Smooth muscle cell (in vitro differentiated cells): ENCODE measurements around the gene FTCDNL1. TPM values are rescaled to one million over a fixed set of nuclear protein-coding genes. Genes with fewer than 3 reads are reported as not detected.

Source experiments
- DNase-seq: peaks from one replicate; lab custom pipeline; 2025; ENCODE audit not compliant: unreplicated experiment; lab: John Stamatoyannopoulos, UW
- H2AFZ ChIP-seq: fragments of 200-600 bp; sonication (generic); 2 replicates; pipeline ENCODE4 v1.6.0; 2016; ENCODE audit warnings: antibody characterized with exemption, low read depth, mild to moderate bottlenecking
- H3F3A ChIP-seq: fragments of 200-600 bp; sonication (generic); 2 replicates; pipeline ENCODE4 v1.6.0; 2017; ENCODE audit warnings: antibody characterized with exemption, low read depth
- H3K27ac ChIP-seq: fragments of 200-600 bp; sonication (generic); 2 replicates; pipeline ENCODE4 v1.5.1; 2016; ENCODE audit warnings: low read depth, mild to moderate bottlenecking
- H3K27me3 ChIP-seq: fragments of 200-600 bp; sonication (generic); 2 replicates; pipeline ENCODE4 v1.6.1; 2016; ENCODE audit warnings: low read depth, mild to moderate bottlenecking
- H3K36me3 ChIP-seq: fragments of 200-600 bp; sonication (generic); 2 replicates; pipeline ENCODE4 v1.5.1; 2016; ENCODE audit warnings: low read depth
- H3K4me1 ChIP-seq: fragments of 200-600 bp; sonication (generic); 2 replicates; pipeline ENCODE4 v1.5.1; 2016; ENCODE audit warnings: low read depth
- H3K4me2 ChIP-seq: fragments of 200-600 bp; sonication (generic); 2 replicates; pipeline ENCODE4 v1.6.0; 2016; ENCODE audit warnings: mild to moderate bottlenecking
- H3K4me3 ChIP-seq: fragments of 200-600 bp; sonication (generic); 2 replicates; pipeline ENCODE4 v1.5.1; 2016; ENCODE audit warnings: mild to moderate bottlenecking
- H3K79me2 ChIP-seq: fragments of 200-600 bp; sonication (generic); 2 replicates; pipeline ENCODE4 v1.6.0; 2016; ENCODE audit warnings: low read depth, mild to moderate bottlenecking
- H3K9ac ChIP-seq: fragments of 200-600 bp; sonication (generic); 2 replicates; pipeline ENCODE4 v1.6.0; 2016; ENCODE audit warnings: low read depth
- H3K9me3 ChIP-seq: fragments of 200-600 bp; sonication (generic); replicated peaks from 2 replicates; pipeline ENCODE4 v1.5.1; 2016; ENCODE audit warnings: low read depth
- H4K20me1 ChIP-seq: fragments of 200-600 bp; sonication (generic); 2 replicates; pipeline ENCODE4 v1.6.0; 2016; ENCODE audit warnings: low read depth
- WGBS: methylation state at CpG from one replicate; pipeline ENCODE4 v1.1.7; 2016; ENCODE audit warnings: low lambda C conversion rate; 5-methylcytosine and 5-hydroxymethylcytosine counted together
- polyA plus RNA-seq: library from polyadenylated mRNA; unstranded; fragments of >200 nt; fragmentation: Nextera tagmentation; extraction: Ambion mirVana; gene quantifications from 2 replicates; pipeline ENCODE4 v1.2.1, GENCODE V29; 2016
- total RNA-seq: library from RNA; depleted of rRNA; stranded (reverse); fragments of >200 nt; gene quantifications from 2 replicates; pipeline ENCODE4 v1.2.3, GENCODE V29; 2014
- TF ChIP-seq, protein P1 (sequence below): fragments of 200-600 bp; sonication (generic); IDR thresholded peaks from 2 replicates; pipeline ENCODE4 v1.5.1; 2017; ENCODE audit warnings: borderline replicate concordance, mild to moderate bottlenecking, antibody characterized with exemption; ENCODE audit not compliant: insufficient read depth, poor library complexity, severe bottlenecking

Gene FTCDNL1
- total and polyA plus RNA-seq, 2 experiments from 2014 or later: 0.66 TPM; not detected in 1

DNA sequence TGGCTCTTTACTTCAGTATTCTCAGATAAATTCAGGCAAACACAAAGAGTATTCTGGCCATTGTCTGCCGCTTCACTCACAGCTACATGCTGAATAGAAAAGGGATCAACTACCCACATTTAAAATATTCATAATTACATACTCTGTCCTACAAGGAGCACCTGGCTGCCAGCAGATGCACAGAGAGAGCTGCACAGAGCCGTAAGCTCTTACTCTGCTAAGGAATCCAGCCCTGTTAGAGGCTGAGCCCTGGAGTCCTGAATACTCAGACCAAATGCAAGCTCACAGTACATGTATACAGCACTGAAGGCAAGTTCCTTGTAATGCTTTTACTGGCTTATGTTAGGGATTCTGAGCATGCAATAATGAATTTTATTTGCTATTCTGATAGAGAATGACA is 80.3 kb downstream of the FTCDNL1 start:
- Histone ChIP-seq H3K27ac (no peak overlapping the region), H3K27me3 (no peaks in the 10 kb centered on the region), H2AFZ (no peak overlapping the region), H3K4me1 (no peaks in the 10 kb centered on the region), H3K36me3 (no peaks in the 10 kb centered on the region), H3K9me3 (no peaks in the 10 kb centered on the region), H3K9ac (no peak overlapping the region), H3F3A (no peaks in the 10 kb centered on the region), H4K20me1 (no peaks in the 10 kb centered on the region), H3K79me2 (no peaks in the 10 kb centered on the region), H3K4me2 (no peak overlapping the region), H3K4me3 (no peak overlapping the region)
- TF ChIP-seq, protein P1, sequence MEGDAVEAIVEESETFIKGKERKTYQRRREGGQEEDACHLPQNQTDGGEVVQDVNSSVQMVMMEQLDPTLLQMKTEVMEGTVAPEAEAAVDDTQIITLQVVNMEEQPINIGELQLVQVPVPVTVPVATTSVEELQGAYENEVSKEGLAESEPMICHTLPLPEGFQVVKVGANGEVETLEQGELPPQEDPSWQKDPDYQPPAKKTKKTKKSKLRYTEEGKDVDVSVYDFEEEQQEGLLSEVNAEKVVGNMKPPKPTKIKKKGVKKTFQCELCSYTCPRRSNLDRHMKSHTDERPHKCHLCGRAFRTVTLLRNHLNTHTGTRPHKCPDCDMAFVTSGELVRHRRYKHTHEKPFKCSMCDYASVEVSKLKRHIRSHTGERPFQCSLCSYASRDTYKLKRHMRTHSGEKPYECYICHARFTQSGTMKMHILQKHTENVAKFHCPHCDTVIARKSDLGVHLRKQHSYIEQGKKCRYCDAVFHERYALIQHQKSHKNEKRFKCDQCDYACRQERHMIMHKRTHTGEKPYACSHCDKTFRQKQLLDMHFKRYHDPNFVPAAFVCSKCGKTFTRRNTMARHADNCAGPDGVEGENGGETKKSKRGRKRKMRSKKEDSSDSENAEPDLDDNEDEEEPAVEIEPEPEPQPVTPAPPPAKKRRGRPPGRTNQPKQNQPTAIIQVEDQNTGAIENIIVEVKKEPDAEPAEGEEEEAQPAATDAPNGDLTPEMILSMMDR: no peak
- WGBS: 85% methylated on average over 2 of the region's 2 CpGs
- DNase-seq: no peak

DNA sequence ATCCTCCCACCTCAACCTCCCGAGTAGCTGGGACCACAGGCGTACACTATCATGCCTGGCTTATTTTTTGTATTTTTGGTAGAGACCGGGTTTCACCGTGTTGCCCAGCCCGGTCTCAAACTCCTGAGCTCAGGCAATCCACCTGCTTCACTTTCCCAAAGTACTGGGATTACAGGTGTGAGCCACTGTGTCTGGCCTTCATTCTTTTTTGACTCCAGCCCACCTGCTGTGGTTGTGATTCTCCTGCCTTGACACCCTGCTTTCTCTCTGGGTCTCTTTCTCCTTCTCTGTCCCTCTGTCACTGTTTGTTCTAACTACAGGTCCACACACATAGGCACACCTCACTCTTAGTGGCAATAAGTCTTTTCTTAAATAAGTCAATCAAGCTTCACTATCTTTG is 85.3 kb downstream of the FTCDNL1 start:
- TF ChIP-seq, protein P1: no peak
- Histone ChIP-seq H3K4me1 (no peaks in the 10 kb centered on the region), H3K4me2 (no peak overlapping the region), H3K79me2 (no peaks in the 10 kb centered on the region), H3F3A (no peaks in the 10 kb centered on the region), H3K27me3 (no peaks in the 10 kb centered on the region), H2AFZ (no peak overlapping the region), H3K36me3 (no peaks in the 10 kb centered on the region), H3K9me3 (no peaks in the 10 kb centered on the region), H3K27ac (no peak overlapping the region), H4K20me1 (no peaks in the 10 kb centered on the region), H3K9ac (no peak overlapping the region), H3K4me3 (no peak overlapping the region)
- 94% methylated on average over 5 of the region's 5 CpGs for WGBS
- no peak for DNase-seq

DNA sequence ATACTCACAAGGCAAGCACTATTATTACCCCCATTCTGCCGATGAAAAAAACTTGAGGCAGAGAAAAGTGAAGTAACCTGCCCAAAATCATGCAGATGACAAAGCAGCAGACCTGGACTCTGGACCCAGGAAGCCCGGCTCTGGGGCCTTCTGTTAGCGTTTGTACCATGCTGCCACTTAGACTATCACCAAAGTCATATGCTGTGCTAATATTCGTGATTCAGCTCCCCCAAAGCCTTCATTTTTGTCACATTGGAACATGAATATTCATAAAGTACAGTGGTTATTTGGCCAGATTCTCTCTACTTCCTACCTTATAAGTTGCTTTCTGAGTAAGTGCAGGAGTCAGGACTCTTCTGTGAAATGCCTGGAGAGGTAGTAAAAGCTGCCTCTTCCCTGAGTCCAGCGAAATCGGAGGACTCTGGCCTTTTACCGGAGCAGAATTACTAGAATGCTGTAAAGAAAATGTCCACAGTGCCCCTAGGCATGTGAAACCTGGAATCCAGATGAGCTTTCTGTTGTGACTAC is 86.7 kb downstream of the FTCDNL1 start:
- no peaks in the 10 kb centered on the region for H3K79me2 ChIP-seq
- no peak for DNase-seq
- H3K4me3 ChIP-seq: no peak overlapping the region
- H3K4me2 ChIP-seq: no peak overlapping the region
- no peaks in the 10 kb centered on the region for H3K4me1 ChIP-seq
- no peak overlapping the region for H2AFZ ChIP-seq
- no peak overlapping the region for H3K9ac ChIP-seq
- H3F3A ChIP-seq: no peaks in the 10 kb centered on the region
- no peaks in the 10 kb centered on the region for H4K20me1 ChIP-seq
- 87% methylated on average over 7 of the region's 7 CpGs for WGBS
- TF ChIP-seq, protein P1: no peak
- H3K27ac ChIP-seq: no peak overlapping the region
- H3K36me3 ChIP-seq: no peaks in the 10 kb centered on the region
- H3K27me3 ChIP-seq: no peaks in the 10 kb centered on the region
- no peaks in the 10 kb centered on the region for H3K9me3 ChIP-seq

DNA sequence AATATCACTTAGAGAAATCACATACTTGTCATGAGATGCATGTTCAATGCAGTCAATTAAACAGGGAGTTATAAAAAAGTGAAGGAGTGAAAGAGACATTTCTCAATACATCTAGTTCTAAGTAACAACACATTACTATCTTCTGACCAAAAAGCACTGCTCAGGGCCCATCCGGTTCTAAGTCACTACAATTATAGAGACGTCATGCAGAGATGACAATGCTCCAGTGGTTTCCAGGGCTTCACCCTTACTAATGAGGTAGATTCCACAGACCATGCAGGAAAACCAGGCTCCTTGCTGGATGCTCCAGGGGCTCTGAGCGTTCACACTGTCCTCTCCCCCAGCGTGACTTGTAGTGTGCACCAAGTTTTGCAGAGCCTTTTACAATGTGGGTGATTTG is 88.0 kb downstream of the FTCDNL1 start:
- Histone ChIP-seq H3K9ac (no peak overlapping the region), H3F3A (no peaks in the 10 kb centered on the region), H3K4me3 (no peak overlapping the region), H2AFZ (no peak overlapping the region), H4K20me1 (no peaks in the 10 kb centered on the region), H3K9me3 (no peaks in the 10 kb centered on the region), H3K27me3 (no peaks in the 10 kb centered on the region), H3K4me1 (no peaks in the 10 kb centered on the region), H3K4me2 (no peak overlapping the region), H3K79me2 (no peaks in the 10 kb centered on the region), H3K27ac (no peak overlapping the region), H3K36me3 (no peaks in the 10 kb centered on the region)
- 82% methylated on average over 4 of the region's 4 CpGs for whole genome bisulfite sequencing
- TF ChIP-seq, protein P1: no peak
- DNase-seq: no peak
